AG10803 (cell line): Measurements from ENCODE around the gene PPM1H.
A peak's percentile ranks its signal among the peaks of the same experiment; 100 is the strongest.

Experiments used
- DNase-seq: peaks from one replicate; pipeline ENCODE4 v3.0.0; 2010; ENCODE audit warnings: low read depth
- H3K4me3 ChIP-seq: 2 replicates; pipeline ENCODE4 v1.5.1; 2011; ENCODE audit warnings: mild to moderate bottlenecking, low read length, control low read depth
- TF ChIP-seq, protein P1 (sequence below): conservative IDR thresholded peaks from 2 replicates; pipeline ENCODE4 v1.5.1; 2011; ENCODE audit warnings: mild to moderate bottlenecking, low read length, control low read depth, inconsistent platforms

The PPM1H gene

DNA sequence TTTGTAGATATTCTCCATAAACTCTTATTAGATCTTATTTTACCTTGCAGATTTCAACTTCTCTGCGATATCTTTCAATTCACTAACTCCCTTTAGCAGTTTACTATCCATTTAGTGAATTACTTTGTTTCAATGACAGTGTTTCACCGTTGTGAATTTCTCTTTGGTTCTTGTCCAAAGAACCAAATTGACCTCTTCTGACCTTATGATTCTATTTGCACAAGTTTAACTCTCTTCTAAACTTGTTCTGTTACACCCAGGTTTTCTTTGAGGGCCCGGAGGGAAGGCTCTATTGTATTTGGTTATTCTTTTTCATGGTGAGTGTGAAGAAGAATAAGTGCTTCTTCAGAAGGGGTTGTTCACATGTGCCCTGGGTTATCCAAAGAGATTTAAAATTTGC lies 281.6 kb downstream of the PPM1H start:
- no peak overlapping the region for H3K4me3 ChIP-seq
- TF ChIP-seq, protein P1, sequence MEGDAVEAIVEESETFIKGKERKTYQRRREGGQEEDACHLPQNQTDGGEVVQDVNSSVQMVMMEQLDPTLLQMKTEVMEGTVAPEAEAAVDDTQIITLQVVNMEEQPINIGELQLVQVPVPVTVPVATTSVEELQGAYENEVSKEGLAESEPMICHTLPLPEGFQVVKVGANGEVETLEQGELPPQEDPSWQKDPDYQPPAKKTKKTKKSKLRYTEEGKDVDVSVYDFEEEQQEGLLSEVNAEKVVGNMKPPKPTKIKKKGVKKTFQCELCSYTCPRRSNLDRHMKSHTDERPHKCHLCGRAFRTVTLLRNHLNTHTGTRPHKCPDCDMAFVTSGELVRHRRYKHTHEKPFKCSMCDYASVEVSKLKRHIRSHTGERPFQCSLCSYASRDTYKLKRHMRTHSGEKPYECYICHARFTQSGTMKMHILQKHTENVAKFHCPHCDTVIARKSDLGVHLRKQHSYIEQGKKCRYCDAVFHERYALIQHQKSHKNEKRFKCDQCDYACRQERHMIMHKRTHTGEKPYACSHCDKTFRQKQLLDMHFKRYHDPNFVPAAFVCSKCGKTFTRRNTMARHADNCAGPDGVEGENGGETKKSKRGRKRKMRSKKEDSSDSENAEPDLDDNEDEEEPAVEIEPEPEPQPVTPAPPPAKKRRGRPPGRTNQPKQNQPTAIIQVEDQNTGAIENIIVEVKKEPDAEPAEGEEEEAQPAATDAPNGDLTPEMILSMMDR: no peak
- no peak for DNase-seq

DNA sequence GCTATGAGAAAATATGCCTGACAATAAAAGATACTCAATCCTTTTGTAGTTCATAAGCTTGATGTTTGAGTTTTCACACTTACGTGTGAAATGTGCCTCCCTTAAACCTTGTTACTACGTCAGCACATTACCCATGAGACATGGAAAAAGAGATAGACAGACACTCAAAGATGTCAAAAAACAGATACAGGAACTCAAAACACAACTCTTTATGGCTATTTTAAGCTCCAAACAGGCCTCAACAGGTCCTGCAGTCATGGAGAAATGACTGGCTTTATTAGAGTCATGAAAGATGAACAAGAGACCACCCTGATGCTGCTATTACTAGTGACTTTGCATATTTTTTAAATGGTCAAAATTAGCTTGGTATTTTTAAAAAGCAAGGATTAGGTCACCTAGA lies 283.8 kb downstream of the PPM1H start:
- TF ChIP-seq, protein P1: no peak
- H3K4me3 ChIP-seq: no peak overlapping the region

DNA sequence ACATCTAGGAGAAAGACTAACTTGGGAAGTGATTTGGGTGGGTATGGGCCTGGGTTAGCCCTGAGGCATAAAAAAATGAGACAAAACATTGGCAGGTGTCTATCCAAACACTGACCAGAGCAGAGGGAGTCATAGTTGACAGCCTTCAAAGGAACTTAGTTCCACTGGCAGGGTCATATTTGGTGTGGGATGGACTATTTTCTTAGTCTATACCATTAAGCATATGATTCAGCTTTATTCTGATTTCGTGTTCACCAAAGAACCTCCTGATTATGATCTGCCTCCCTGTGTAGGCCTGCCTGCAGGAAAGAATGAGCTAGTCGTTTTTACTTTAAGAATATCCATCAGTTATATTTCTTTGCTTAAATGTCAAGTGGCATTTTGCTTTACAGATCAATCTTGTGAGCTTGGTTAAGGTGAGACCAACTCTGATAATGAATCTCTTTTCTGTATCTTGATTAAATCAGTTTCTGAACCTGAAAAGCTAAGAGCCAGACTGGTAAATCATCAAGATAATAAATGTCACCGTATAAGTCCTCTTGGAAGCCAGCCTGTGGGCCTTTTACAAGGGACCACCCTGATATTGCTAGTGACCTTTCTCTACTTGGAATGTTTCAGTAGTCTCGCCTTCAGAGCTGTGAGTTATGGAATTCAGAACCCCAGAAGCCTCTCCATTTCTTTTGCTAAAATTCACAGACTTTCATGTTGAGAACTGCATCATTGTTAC lies 285.4 kb downstream of the PPM1H start:
- H3K4me3 ChIP-seq: no peak overlapping the region
- TF ChIP-seq, protein P1: no peak

More for the DNA sequence above, 283.8 kb downstream of the PPM1H start:
- no peak for DNase-seq

DNA sequence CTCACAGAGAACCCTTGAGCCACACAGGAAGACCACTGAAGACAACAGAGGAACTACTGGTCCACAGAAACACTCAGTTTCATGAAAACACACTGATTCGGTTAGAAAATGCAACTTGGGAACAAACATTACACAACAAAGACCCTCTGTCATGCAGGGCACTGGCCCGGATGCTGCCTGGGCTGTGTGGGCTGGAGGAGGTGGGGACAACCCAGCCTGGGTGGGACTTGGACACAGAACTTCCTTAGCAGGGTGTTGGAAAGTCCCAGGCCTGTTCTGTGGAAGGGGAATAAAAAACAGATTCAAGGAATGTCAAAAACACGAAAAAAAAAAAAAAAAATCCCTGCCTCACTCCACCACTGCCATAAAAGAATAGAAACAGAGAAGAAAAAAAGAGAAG lies 287.4 kb downstream of the PPM1H start:
- DNase-seq: peak; percentile 46
- TF ChIP-seq, protein P1: no peak
- no peak overlapping the region for H3K4me3 ChIP-seq

More for the DNA sequence above, 285.4 kb downstream of the PPM1H start:
- DNase-seq: no peak

DNA sequence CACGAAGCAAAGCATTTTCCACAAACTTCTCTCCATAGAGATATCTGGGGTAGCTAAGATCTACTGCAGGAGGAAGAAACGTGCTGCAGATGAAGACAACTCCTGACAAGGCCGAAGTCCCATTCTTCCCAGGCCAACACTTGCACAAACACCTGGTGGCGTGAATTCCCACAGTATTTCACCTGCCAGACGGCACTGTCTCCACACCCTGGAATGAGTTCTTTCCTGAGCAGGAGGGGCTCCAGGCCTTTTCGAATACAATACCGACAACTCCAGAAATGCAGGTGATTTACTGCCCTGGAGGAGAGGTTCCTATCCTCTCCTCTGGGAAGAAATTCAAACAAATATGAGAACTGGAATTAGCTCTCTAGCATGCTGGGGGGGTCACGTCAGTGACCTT lies 288.4 kb downstream of the PPM1H start:
- TF ChIP-seq, protein P1: no peak
- DNase-seq: no peak
- H3K4me3 ChIP-seq: no peak overlapping the region

DNA sequence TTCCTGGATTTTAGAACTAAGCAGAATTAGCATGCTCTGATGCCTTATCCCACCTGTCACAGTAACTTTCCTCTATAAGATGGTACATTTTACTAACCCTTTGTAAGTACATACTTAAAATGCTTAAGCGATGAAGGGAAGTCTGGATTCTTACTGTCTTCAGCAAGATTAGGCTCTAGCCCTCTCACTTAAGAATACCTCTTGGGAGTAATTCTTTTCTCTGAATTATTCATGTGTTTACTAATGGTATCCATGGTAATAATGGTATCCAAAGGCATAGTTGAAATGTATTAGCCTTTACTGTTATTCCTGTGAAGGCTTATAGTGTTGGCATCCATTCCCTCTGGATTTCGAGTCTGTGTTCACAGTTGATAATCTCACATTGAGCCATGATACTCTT lies 291.5 kb downstream of the PPM1H start:
- TF ChIP-seq, protein P1: no peak
- H3K4me3 ChIP-seq: no peak overlapping the region
- peak; percentile 50 for DNase-seq

DNA sequence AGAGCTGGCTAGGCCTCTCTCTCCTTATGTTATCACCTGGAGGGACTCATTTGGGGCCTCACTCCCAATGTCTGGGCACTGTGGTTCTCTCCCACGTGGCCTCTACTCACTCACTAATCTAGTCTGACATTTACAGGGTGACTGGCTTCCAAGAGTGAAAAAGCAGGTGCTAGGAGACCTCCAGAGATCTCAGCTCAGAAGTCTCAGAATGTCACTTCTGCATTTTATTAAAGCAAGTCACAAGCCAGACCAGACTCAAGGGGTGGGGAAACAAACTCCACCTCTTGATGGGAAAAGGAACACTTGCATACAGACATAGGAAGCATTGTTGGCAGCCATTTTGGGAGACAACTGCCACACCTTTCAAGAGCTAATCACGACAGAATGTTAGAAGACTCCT lies 292.5 kb downstream of the PPM1H start:
- DNase-seq: no peak
- TF ChIP-seq, protein P1: no peak
- no peak overlapping the region for H3K4me3 ChIP-seq
